Smooth muscle cell (in vitro differentiated cells): Measurements from ENCODE around the gene SLC37A4. TPM values are rescaled to one million over a fixed set of nuclear protein-coding genes. Genes with fewer than 3 reads are reported as not detected.

Source experiments
- DNase-seq: peaks from one replicate; lab custom pipeline; 2025; ENCODE audit not compliant: unreplicated experiment; lab: John Stamatoyannopoulos, UW
- H2AFZ ChIP-seq: fragments of 200-600 bp; sonication (generic); 2 replicates; pipeline ENCODE4 v1.6.0; 2016; ENCODE audit warnings: antibody characterized with exemption, low read depth, mild to moderate bottlenecking
- H3F3A ChIP-seq: fragments of 200-600 bp; sonication (generic); 2 replicates; pipeline ENCODE4 v1.6.0; 2017; ENCODE audit warnings: antibody characterized with exemption, low read depth
- H3K27ac ChIP-seq: fragments of 200-600 bp; sonication (generic); 2 replicates; pipeline ENCODE4 v1.5.1; 2016; ENCODE audit warnings: low read depth, mild to moderate bottlenecking
- H3K27me3 ChIP-seq: fragments of 200-600 bp; sonication (generic); 2 replicates; pipeline ENCODE4 v1.6.1; 2016; ENCODE audit warnings: low read depth, mild to moderate bottlenecking
- H3K36me3 ChIP-seq: fragments of 200-600 bp; sonication (generic); 2 replicates; pipeline ENCODE4 v1.5.1; 2016; ENCODE audit warnings: low read depth
- H3K4me1 ChIP-seq: fragments of 200-600 bp; sonication (generic); 2 replicates; pipeline ENCODE4 v1.5.1; 2016; ENCODE audit warnings: low read depth
- H3K4me2 ChIP-seq: fragments of 200-600 bp; sonication (generic); 2 replicates; pipeline ENCODE4 v1.6.0; 2016; ENCODE audit warnings: mild to moderate bottlenecking
- H3K4me3 ChIP-seq: fragments of 200-600 bp; sonication (generic); 2 replicates; pipeline ENCODE4 v1.5.1; 2016; ENCODE audit warnings: mild to moderate bottlenecking
- H3K79me2 ChIP-seq: fragments of 200-600 bp; sonication (generic); 2 replicates; pipeline ENCODE4 v1.6.0; 2016; ENCODE audit warnings: low read depth, mild to moderate bottlenecking
- H3K9ac ChIP-seq: fragments of 200-600 bp; sonication (generic); 2 replicates; pipeline ENCODE4 v1.6.0; 2016; ENCODE audit warnings: low read depth
- H3K9me3 ChIP-seq: fragments of 200-600 bp; sonication (generic); replicated peaks from 2 replicates; pipeline ENCODE4 v1.5.1; 2016; ENCODE audit warnings: low read depth
- H4K20me1 ChIP-seq: fragments of 200-600 bp; sonication (generic); 2 replicates; pipeline ENCODE4 v1.6.0; 2016; ENCODE audit warnings: low read depth
- CTCF ChIP-seq: fragments of 200-600 bp; sonication (generic); IDR thresholded peaks from 2 replicates; pipeline ENCODE4 v1.5.1; 2017; ENCODE audit warnings: borderline replicate concordance, mild to moderate bottlenecking, antibody characterized with exemption; ENCODE audit not compliant: insufficient read depth, poor library complexity, severe bottlenecking
- WGBS: methylation state at CpG from one replicate; pipeline ENCODE4 v1.1.7; 2016; ENCODE audit warnings: low lambda C conversion rate; 5-methylcytosine and 5-hydroxymethylcytosine counted together
- polyA plus RNA-seq: library from polyadenylated mRNA; unstranded; fragments of >200 nt; fragmentation: Nextera tagmentation; extraction: Ambion mirVana; gene quantifications from 2 replicates; pipeline ENCODE4 v1.2.1, GENCODE V29; 2016
- total RNA-seq: library from RNA; depleted of rRNA; stranded (reverse); fragments of >200 nt; gene quantifications from 2 replicates; pipeline ENCODE4 v1.2.3, GENCODE V29; 2014

The SLC37A4 gene
- total and polyA plus RNA-seq, 2 experiments from 2014 or later: 22.3 to 22.8 TPM

GRCh38 chr11:119051440-119052162 is 20.9 kb upstream of the SLC37A4 start:
- Histone ChIP-seq H3K27me3 (no peaks in the 10 kb centered on the region), H3K4me3 (no peak overlapping the region), H3K9ac (no peak overlapping the region), H3F3A (no peaks in the 10 kb centered on the region), H4K20me1 (peaks cover 14% of the 10 kb centered on the region), H3K79me2 (peaks cover 19% of the 10 kb centered on the region), H2AFZ (no peak overlapping the region), H3K4me2 (no peak overlapping the region), H3K27ac (no peak overlapping the region), H3K4me1 (peaks cover 7% of the 10 kb centered on the region), H3K36me3 (peaks cover 10% of the 10 kb centered on the region), H3K9me3 (no peaks in the 10 kb centered on the region)
- 97% methylated on average over 16 of the region's 17 CpGs for WGBS
- no peak for TF ChIP-seq CTCF
- no peak for DNase-seq

- WGBS: 97% methylated on average over 7 of the region's 7 CpGs
- Histone ChIP-seq H3F3A (no peaks in the 10 kb centered on the region), H3K27ac (no peak overlapping the region), H2AFZ (no peak overlapping the region), H3K27me3 (no peaks in the 10 kb centered on the region), H4K20me1 (no peaks in the 10 kb centered on the region), H3K4me1 (no peaks in the 10 kb centered on the region), H3K4me3 (no peak overlapping the region), H3K9ac (no peak overlapping the region), H3K79me2 (no peaks in the 10 kb centered on the region), H3K9me3 (no peaks in the 10 kb centered on the region), H3K36me3 (peaks cover 10% of the 10 kb centered on the region), H3K4me2 (no peak overlapping the region)
- TF ChIP-seq CTCF: no peak
- no peak for DNase-seq
Observed at GRCh38 chr11:119049081-119049480, 18.4 kb upstream of the SLC37A4 start.

GRCh38 chr11:119048644-119049043 is 18.0 kb upstream of the SLC37A4 start:
- Histone ChIP-seq H3K27ac (no peak overlapping the region), H3K4me3 (no peak overlapping the region), H3K79me2 (no peaks in the 10 kb centered on the region), H2AFZ (no peak overlapping the region), H4K20me1 (no peaks in the 10 kb centered on the region), H3K4me2 (no peak overlapping the region), H3F3A (no peaks in the 10 kb centered on the region), H3K27me3 (no peaks in the 10 kb centered on the region), H3K9me3 (no peaks in the 10 kb centered on the region), H3K9ac (no peak overlapping the region), H3K36me3 (peaks cover 10% of the 10 kb centered on the region), H3K4me1 (no peaks in the 10 kb centered on the region)
- WGBS: 98% methylated on average over 9 of the region's 9 CpGs
- TF ChIP-seq CTCF: no peak
- no peak for DNase-seq

- H3K79me2 ChIP-seq: no peaks in the 10 kb centered on the region
Observed at GRCh38 chr11:119047205-119047604, 16.5 kb upstream of the SLC37A4 start.

More at GRCh38 chr11:119047205-119047604, 16.5 kb upstream of the SLC37A4 start:
- Histone ChIP-seq H3K4me2 (no peak overlapping the region), H3K36me3 (peaks cover 10% of the 10 kb centered on the region), H4K20me1 (no peaks in the 10 kb centered on the region), H3K9ac (no peak overlapping the region), H2AFZ (no peak overlapping the region), H3K27ac (no peak overlapping the region), H3F3A (no peaks in the 10 kb centered on the region), H3K27me3 (no peaks in the 10 kb centered on the region), H3K4me1 (no peaks in the 10 kb centered on the region), H3K9me3 (no peaks in the 10 kb centered on the region), H3K4me3 (no peak overlapping the region)
- no peak for DNase-seq
- no peak for TF ChIP-seq CTCF
- 99% methylated on average over 6 of the region's 6 CpGs for WGBS
